ENCODE results near the gene TYMP.

Gene TYMP

DNA sequence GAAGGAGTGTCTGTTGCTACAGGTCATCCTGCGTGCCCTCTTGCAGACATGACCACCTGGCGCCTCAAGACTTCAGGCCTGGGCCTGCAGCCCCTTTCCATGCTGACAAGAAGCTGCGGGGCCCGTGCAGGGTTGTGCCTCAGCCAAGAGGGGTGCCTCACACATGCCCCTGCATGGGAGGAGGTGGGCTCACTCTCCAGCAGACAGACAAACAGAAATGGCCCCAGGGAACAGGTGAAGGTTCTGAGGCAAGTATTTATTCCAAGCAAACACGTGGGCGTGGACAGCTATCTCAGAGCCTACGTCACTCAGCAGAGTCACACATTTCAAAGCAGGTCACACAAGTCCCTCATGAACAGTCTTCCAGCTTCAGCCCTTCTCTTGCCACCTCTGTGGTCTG is 38.8 kb upstream of the TYMP start:
- TF ChIP-seq, protein P1, sequence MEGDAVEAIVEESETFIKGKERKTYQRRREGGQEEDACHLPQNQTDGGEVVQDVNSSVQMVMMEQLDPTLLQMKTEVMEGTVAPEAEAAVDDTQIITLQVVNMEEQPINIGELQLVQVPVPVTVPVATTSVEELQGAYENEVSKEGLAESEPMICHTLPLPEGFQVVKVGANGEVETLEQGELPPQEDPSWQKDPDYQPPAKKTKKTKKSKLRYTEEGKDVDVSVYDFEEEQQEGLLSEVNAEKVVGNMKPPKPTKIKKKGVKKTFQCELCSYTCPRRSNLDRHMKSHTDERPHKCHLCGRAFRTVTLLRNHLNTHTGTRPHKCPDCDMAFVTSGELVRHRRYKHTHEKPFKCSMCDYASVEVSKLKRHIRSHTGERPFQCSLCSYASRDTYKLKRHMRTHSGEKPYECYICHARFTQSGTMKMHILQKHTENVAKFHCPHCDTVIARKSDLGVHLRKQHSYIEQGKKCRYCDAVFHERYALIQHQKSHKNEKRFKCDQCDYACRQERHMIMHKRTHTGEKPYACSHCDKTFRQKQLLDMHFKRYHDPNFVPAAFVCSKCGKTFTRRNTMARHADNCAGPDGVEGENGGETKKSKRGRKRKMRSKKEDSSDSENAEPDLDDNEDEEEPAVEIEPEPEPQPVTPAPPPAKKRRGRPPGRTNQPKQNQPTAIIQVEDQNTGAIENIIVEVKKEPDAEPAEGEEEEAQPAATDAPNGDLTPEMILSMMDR (IDR thresholded peaks at IDR 0.05) = no peak

DNA sequence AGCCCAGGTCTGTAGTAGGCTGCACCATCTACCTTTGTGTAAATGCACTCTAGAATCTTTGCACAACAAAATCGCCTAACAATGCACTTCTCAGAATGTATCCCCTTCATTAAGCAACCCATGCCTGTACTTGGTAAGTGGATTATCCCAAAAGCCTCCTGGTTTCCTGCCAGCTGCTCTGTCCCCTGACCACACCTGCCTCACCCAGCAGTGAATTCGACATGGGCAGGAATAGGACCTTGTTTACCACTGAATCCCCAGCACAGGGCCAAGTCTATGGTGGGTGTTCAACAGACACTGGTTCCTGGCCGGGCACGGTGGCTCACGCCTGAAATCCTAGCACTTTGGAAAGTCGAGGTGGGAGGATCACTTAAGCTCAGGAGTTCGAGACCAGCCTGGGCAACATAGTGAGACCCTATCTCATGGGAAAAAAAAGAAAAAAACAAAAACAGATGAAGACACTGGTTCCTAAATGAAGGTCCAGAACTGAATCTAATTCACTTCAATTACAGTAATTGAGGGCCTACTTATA is 38.0 kb upstream of the TYMP start:
- TF ChIP-seq, protein P1 (IDR thresholded peaks at IDR 0.05) = no peak

DNA sequence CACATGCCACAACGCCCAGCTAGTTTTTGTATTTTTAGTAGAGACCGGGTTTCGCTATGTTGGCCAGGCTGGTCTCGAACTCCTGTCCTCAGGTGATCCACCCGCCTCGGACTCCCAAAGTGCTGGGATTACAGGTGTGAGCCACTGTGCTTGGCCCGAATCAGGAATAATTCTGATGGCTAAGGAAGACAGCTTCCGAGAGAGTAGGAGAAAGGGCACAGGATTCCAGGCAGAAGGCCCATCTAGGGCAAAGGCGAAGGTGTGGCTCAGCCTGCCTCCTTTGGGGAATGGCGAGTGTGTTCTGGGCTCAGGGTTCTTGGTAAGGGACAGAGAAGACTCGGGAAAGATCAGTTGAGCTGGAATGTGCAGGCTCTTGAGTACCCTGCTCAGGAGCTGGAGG is 34.5 kb upstream of the TYMP start:
- TF ChIP-seq, protein P1 (IDR thresholded peaks at IDR 0.05) = no peak

DNA sequence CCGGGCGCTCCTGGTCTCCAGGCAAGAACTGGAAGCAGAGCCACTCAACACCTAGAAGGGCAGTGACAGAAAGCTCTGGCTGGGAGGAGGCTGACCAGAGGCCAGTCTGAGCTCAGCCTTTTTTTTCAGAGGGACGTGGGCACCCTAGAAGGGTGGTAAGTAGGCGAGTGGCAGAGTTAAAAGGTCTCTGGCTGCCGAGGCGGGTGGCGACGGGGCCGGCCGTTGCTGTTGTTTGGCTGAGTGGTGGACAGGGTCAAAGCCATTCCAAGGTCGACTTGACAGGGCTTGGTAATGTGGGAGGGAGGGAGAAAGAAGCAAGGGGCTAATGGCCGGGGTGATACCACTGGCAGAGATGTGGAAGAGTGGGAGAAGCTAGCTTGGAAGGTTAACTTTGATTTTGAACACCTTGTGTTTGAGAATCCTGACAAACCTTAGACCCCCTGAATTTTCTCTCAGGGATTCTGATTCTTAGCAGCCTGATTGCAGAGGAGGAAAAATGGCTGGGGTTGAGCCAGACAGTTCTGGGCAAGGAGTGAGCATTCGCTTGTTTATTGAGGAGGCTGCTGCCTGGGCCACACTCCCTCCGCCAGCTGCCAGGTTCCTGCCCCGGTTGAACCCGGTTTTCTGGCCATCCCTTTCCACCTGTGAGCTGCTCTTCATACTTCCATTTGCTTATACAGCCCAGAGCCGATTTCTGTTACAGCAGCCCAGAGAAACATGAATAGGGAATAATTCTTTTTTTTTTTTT is 33.8 kb upstream of the TYMP start:
- TF ChIP-seq, protein P1 (IDR thresholded peaks at IDR 0.05) = no peak

DNA sequence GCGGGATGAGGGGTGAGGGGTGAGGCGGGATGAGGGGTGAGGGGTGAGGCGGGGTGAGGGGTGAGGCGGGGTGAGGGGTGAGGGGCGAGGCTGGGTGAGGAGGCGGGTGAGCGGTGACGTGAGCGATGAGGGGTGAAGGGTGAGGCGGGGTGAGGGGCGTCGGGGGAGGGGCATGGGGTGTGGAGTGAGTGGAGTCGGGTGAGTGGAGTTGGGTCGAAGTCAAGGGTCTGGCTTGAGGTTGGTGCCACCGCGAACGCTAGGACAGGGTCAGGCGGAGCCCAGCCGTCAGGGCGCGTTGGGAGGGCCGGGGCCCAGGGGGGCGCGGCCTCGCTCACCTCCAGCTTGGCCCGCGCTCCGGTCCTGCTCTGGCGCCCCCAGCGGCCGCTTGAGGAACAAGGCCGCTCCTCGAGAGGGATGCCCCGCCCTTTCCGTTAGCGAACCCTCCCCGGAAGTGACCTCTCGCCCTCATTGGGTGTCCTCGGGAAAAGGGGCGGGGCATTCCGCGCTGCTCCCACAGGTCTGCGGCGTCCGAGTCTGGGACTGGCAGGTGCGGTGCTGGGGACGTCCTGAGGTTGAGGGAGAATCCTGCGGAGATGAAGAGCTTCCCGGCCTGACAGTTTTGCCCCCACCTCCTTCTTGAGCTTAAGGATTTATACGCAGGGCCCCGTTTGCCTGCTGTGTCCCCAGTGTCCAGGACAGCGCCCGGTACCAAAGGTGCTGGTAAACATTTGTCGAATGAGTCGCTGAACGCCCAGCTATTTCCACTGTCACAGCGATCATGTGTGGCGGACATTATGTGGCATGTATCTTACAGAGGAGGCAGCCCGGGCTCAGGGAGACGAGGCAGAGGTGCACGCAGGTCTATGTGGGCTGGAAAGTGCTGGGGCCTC is 33.0 kb upstream of the TYMP start, which contains the start of gene SYCE3:
TSS of gene SYCE3 (minus strand) at position 397 of the 890 bp plus-strand sequence. CDS start 6,514 bp downstream, outside the sequence.
- TF ChIP-seq, protein P1 (IDR thresholded peaks at IDR 0.05) = peak; percentile 93

DNA sequence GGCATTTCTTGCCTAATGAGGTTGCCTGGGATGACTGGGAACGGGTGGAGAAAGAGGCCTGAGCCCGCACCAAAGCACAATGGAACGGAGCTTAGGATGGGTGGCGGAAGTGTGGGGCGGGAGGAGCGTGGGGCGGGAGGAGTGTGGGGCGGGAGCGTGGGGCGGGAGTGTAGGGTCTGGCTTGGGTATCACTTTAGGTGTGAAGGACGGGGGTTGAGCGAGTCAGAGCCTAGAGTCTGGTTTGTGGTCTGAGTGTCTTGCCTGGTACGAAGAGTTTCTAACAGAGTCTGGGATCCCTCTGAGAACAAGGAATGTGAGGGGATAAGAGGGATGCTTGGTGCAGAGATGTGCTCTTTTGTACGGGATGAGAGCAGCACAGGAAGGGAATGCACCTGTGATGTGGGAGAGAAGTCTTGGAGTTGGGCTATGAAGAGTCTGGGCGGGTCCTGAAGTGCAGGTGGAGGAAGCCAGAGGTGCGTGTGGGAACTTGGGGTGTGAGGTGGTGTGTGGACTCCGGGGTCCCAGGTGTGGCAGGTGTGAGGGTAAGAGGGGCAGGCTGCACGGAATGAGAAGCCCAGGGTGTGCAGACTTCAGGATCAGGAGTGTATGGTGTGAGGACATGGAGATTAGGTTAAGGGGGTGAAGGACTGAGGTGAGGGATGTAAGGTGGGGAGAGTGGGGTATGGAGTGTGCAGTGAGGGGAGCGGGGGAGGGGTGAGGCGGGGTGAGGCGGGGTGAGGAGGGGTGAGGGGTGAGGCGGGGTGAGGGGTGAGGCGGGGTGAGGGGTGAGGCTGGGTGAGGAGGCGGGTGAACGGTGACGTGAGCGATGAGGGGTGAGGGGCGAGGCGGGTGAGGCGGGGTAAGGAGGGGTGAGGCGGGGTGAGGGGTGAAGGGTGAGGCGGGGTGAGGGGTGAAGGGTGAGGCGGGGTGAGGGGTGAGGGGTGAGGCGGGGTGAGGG is 31.9 kb upstream of the TYMP start:
- TF ChIP-seq, protein P1 (IDR thresholded peaks at IDR 0.05) = no peak

Data from LNCAP (cell line).